GM06990 (cell line): ENCODE results near the gene GAGE1.
A peak's percentile ranks its signal among the peaks of the same experiment; 100 is the strongest.

Experiments used
- DNase-seq: peaks from one replicate; pipeline ENCODE4 v3.0.0-alpha.2; 2011; ENCODE audit not compliant: insufficient read length; ENCODE audit errors: extremely low read depth
- H3K27me3 ChIP-seq: replicated peaks from 2 replicates; pipeline ENCODE4 v1.6.0; 2011; ENCODE audit warnings: low read length; ENCODE audit not compliant: control insufficient read depth, insufficient read depth
- H3K36me3 ChIP-seq: 2 replicates; pipeline ENCODE4 v1.5.1; 2011; ENCODE audit warnings: low read length; ENCODE audit not compliant: control insufficient read depth, insufficient read depth
- H3K4me3 ChIP-seq: replicated peaks from 2 replicates; pipeline ENCODE4 v1.5.1; 2011; ENCODE audit warnings: low read depth, mild to moderate bottlenecking, control low read depth, low read length
- TF ChIP-seq, protein P1 (sequence below): IDR thresholded peaks from 2 replicates; pipeline ENCODE4 v1.5.1; 2011; ENCODE audit warnings: low read length, control low read depth, mild to moderate bottlenecking, inconsistent platforms; ENCODE audit not compliant: insufficient read depth, poor library complexity, severe bottlenecking

The GAGE1 gene

DNA sequence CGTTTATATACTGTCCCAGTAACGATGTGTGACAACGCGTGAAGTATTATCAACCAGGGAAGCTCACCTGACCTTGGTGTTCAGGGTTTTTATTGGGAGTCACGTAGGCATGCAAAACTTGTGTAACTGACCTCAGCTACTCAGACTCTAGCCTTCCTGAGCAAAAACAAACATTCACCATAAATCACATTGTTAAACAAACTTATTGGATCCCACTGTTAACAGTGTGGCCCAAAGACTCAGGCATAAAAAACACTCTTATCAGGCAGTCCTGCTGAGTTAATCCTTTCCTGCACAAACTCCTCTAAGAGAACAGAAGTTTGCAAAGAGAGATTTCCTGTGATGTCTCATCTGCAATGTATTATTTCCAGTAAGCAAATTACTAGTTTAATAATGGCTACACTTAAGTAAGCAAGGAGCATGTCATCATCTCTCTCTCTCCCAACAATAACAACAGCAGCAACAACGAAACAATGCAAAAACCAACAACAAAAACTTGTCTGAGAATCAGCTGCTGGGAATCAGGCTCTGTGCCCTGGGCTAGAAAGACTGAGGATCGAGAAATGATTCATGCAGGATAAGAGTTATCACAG lies 12.0 kb downstream of the GAGE1 start:
- TF ChIP-seq, protein P1, sequence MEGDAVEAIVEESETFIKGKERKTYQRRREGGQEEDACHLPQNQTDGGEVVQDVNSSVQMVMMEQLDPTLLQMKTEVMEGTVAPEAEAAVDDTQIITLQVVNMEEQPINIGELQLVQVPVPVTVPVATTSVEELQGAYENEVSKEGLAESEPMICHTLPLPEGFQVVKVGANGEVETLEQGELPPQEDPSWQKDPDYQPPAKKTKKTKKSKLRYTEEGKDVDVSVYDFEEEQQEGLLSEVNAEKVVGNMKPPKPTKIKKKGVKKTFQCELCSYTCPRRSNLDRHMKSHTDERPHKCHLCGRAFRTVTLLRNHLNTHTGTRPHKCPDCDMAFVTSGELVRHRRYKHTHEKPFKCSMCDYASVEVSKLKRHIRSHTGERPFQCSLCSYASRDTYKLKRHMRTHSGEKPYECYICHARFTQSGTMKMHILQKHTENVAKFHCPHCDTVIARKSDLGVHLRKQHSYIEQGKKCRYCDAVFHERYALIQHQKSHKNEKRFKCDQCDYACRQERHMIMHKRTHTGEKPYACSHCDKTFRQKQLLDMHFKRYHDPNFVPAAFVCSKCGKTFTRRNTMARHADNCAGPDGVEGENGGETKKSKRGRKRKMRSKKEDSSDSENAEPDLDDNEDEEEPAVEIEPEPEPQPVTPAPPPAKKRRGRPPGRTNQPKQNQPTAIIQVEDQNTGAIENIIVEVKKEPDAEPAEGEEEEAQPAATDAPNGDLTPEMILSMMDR: no peak
- no peak for DNase-seq
- H3K27me3 ChIP-seq: no peaks in the 10 kb centered on the region
- no peak overlapping the region for H3K4me3 ChIP-seq
- H3K36me3 ChIP-seq: no peaks in the 10 kb centered on the region

DNA sequence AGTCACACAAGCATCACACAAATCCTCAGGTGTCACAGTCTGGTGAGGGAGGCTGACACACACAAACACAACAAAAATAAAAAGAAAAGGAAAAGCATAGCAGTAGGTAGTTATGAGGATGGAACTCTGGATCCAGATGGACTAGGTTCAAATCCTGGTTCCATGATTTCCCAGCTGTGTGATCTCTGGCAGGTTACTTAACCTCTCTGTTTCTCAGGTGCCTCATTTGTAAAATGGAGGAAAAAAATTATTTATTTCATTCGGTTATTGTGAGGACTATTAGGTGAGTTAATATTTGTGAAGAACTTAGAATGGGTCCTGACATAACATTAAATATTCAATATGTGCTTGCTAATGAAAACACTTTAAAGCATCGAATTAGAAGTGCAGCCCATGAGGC lies 19.8 kb downstream of the GAGE1 start:
- TF ChIP-seq, protein P1: no peak
- Histone ChIP-seq H3K36me3 (no peaks in the 10 kb centered on the region), H3K27me3 (no peaks in the 10 kb centered on the region)

DNA sequence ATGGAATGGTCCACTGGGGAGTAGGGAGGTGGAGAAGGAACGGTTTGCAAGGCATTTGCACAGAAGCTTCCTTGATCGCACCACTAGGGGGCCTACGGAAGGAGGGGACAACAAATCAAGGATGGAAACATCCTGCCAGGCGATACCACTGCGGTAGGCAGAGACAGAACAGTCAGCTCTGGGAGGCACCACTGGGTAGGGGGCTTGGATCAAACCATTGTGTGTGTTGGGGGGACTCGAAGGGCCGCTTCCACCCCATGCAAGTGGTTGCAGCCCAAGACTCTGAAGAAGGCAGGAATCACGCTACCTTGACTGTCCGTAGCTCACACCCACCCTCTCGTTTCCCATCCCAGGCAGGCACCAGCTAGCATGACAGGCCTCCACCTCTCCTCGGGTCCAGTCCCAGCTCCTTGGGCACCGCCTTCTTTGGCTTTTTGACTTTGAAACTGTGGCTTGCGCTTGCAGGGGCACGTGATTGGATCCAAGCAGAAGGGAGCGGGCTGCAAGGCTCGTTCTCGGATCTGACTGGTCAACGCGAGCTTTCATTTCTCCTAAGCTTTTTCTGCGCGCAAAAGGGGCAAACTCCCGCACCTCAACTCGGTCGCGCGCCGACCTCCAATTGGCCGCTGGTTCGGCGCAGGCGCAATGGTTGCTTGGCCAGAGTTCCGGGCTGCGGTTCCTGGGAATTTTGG lies 28.4 kb downstream of the GAGE1 start:
- TF ChIP-seq, protein P1: peak; percentile 24
- no peaks in the 10 kb centered on the region for H3K36me3 ChIP-seq
- H3K27me3 ChIP-seq: no peaks in the 10 kb centered on the region
- no peak overlapping the region for H3K4me3 ChIP-seq
- DNase-seq: peak; percentile 22

More for the DNA sequence above, 19.8 kb downstream of the GAGE1 start:
- no peak overlapping the region for H3K4me3 ChIP-seq
- no peak for DNase-seq

DNA sequence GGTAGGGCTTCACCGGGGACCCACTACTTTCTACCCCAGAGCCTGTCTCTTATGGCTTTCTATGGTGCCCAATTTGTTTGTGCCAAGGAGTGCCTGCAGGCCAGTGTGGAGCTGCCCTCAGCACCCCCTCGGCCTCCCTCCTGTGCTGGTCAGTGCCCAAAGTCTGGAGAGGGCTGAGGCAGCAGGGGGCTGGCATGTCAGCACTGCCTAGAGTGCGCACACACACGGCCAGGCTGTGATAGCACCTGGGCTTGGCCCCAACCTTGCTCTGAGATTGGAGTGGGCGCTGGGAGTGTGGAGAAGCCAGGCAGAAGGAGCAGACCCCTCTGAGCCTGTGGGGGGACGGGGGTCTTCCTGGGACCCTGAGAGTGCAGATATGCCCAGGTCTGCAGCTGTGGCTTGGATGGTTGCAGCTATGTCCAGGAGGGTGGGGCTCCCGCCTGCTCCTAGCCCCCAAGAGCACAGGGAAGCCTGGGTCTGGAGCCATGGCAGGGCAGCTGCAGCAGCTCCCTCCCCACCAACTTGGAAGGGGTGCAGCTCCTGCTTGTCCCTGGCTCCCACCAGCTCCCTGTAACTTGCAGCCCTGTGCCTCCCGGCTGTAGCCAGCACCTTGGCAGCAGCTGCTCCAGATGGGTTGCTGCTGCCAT lies 46.3 kb downstream of the GAGE1 start:
- H3K36me3 ChIP-seq: no peaks in the 10 kb centered on the region
- TF ChIP-seq, protein P1: no peak
- H3K27me3 ChIP-seq: no peaks in the 10 kb centered on the region; the same call in 1 of the 2 replicates
- no peak overlapping the region for H3K4me3 ChIP-seq
- no peak for DNase-seq

DNA sequence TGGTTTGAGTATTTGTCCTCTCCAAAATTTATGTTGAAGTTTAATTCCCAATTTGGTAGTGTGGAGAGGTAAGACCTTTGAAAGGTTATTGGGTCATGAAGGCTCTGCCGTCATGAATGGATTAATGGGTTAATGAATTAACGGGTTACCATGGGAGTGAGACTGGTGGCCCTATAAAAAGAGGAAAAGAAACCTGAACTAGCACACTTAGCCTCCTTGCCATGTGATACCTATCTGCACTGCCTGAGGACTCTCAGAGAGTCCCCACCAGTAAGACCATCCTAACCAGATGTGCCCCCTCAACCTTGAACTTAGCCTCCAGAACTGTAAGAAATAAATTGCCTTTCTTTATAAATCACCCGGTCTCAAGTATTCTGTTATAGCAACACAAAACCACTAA lies 57.7 kb downstream of the GAGE1 start:
- TF ChIP-seq, protein P1: no peak
- Histone ChIP-seq H3K36me3 (no peaks in the 10 kb centered on the region), H3K4me3 (no peak overlapping the region), H3K27me3 (no peaks in the 10 kb centered on the region)
- no peak for DNase-seq
